Tibial nerve (tissue), 4 donors: Measurements from ENCODE around the gene KRT77.

ENCODE experiments used
- EP300 ChIP-seq, 2 donors: sonication (generic); formaldehyde crosslinking; IDR thresholded peaks; one replicate each; pipeline ENCODE4 v1.6.1; 2017; ENCODE audit warnings: antibody characterized with exemption in 2 of 2, mild to moderate bottlenecking in 1 of 2
- TF ChIP-seq, protein P1 (sequence below), 5 experiments: fragments of 200-600 bp in 3 of 5; fragments of 450-650 bp in 2 of 5; sonication (generic) in 3 of 5; IDR thresholded peaks; one replicate each; pipeline ENCODE4 v1.5.1; 2016 to 2019; ENCODE audit warnings: antibody characterized with exemption in 5 of 5, mild to moderate bottlenecking in 3 of 5, moderate library complexity in 2 of 5

DNA sequence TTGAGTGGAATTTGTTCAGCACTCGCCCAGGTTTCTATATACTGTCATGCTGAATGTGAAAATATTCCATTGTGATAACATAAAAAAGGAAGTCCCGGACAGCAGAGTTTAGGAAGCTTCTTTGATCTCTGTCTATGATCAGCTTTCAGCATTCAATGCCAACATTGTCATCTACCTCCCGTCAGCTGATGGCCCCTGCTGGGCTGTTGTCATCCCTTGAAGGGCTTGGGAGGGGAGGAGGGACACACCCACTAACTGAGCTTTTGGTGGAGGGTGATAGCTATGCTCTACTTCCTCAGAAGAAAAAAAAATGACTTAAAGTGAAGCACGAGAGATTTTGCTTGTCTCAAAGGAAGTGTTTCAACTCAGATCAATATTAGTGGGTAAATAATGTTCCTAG, 4.7 kb upstream of the KRT77 start:
- TF ChIP-seq, protein P1, sequence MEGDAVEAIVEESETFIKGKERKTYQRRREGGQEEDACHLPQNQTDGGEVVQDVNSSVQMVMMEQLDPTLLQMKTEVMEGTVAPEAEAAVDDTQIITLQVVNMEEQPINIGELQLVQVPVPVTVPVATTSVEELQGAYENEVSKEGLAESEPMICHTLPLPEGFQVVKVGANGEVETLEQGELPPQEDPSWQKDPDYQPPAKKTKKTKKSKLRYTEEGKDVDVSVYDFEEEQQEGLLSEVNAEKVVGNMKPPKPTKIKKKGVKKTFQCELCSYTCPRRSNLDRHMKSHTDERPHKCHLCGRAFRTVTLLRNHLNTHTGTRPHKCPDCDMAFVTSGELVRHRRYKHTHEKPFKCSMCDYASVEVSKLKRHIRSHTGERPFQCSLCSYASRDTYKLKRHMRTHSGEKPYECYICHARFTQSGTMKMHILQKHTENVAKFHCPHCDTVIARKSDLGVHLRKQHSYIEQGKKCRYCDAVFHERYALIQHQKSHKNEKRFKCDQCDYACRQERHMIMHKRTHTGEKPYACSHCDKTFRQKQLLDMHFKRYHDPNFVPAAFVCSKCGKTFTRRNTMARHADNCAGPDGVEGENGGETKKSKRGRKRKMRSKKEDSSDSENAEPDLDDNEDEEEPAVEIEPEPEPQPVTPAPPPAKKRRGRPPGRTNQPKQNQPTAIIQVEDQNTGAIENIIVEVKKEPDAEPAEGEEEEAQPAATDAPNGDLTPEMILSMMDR (IDR thresholded peaks at IDR 0.05): no peak
- no peak for TF ChIP-seq EP300 (IDR thresholded peaks at IDR 0.05)
